ENCODE results near the gene ETV6. TPM values are rescaled to one million over a fixed set of nuclear protein-coding genes. Genes with fewer than 3 reads are reported as not detected.
A peak's percentile ranks its signal among the peaks of the same experiment; 100 is the strongest.

Gene ETV6
- total and polyA plus RNA-seq, 8 donors: 5.1 to 31.6 (median 18.2) TPM

- DNase-seq (peak in 1 of 6 donors; percentile 51), ATAC-seq (peak in 3 of 4 donors; percentile 19 to 26 (median 19)), FAIRE-seq (no peak)
- TF ChIP-seq CTCF (IDR thresholded peaks at IDR 0.05): no peak
- Histone ChIP-seq H3K4me1 (peaks cover 0 to 7% (median 3%) of the 10 kb centered on the region in 3 donors), H3K27me3 (no peaks in the 10 kb centered on the region), H3K27ac (peak overlapping the region in 1 of 4 donors; percentile 12), H3K4me3 (no peak overlapping the region), H3K36me3 (no peaks in the 10 kb centered on the region), H3K9me3 (no peaks in the 10 kb centered on the region)
- WGBS, 2 donors: 87 to 92% methylated on average over 21 of the region's 21 CpGs
- intact Hi-C loops (cut with DNase I): no loop called here
Measured at GRCh38 chr12:11752403-11753149, 103.1 kb downstream of the ETV6 start.

GRCh38 chr12:11753150-11753499 lies 103.7 kb downstream of the ETV6 start:
- Histone ChIP-seq H3K36me3 (no peaks in the 10 kb centered on the region), H3K9me3 (no peaks in the 10 kb centered on the region), H3K4me3 (no peak overlapping the region), H3K4me1 (peaks cover 0 to 8% (median 7%) of the 10 kb centered on the region in 3 donors), H3K27me3 (no peaks in the 10 kb centered on the region), H3K27ac (peak overlapping the region in 1 of 4 donors; percentile 12)
- ATAC-seq (peak; percentile 30 to 69 (median 66)), DNase-seq (peak in 1 of 6 donors; percentile 34), FAIRE-seq (no peak)
- TF ChIP-seq CTCF (IDR thresholded peaks at IDR 0.05): no peak
- WGBS, 2 donors: 35 to 39% methylated on average over 2 of the region's 2 CpGs
- intact Hi-C loops (cut with DNase I): no loop called here

- peak in 1 of 4 donors; percentile 41 for ATAC-seq
- WGBS, 2 donors: 57 to 63% methylated on average over 5 of the region's 5 CpGs
- Histone ChIP-seq H3K36me3 (no peaks in the 10 kb centered on the region), H3K9me3 (no peaks in the 10 kb centered on the region), H3K4me3 (no peak overlapping the region), H3K4me1 (peaks cover 0 to 9% (median 7%) of the 10 kb centered on the region in 3 donors), H3K27me3 (no peaks in the 10 kb centered on the region), H3K27ac (no peak overlapping the region)
- TF ChIP-seq CTCF (IDR thresholded peaks at IDR 0.05): no peak
- no peak for DNase-seq
- FAIRE-seq: no peak
- intact Hi-C loops (cut with DNase I): no loop called here
Measured at GRCh38 chr12:11753826-11754225, 104.4 kb downstream of the ETV6 start.

- Histone ChIP-seq H3K9me3 (no peaks in the 10 kb centered on the region), H3K4me1 (peaks cover 0 to 9% (median 7%) of the 10 kb centered on the region in 3 donors), H3K4me3 (no peak overlapping the region), H3K27ac (no peak overlapping the region), H3K36me3 (no peaks in the 10 kb centered on the region), H3K27me3 (no peaks in the 10 kb centered on the region)
- no peak for TF ChIP-seq CTCF (IDR thresholded peaks at IDR 0.05)
- 42 to 47% methylated on average over 4 of the region's 4 CpGs for WGBS, 2 donors
- FAIRE-seq (no peak), DNase-seq (no peak), ATAC-seq (no peak)
- intact Hi-C loops (cut with DNase I): no loop called here
Measured at GRCh38 chr12:11754256-11754655, 104.8 kb downstream of the ETV6 start.

GRCh38 chr12:11755302-11755930 lies 105.9 kb downstream of the ETV6 start:
- no peaks in the 10 kb centered on the region for H3K9me3 ChIP-seq
- WGBS, 2 donors: 76 to 78% methylated on average over 5 of the region's 5 CpGs
- no peak overlapping the region for H3K27ac ChIP-seq
- no peaks in the 10 kb centered on the region for H3K36me3 ChIP-seq
- intact Hi-C loops (cut with DNase I): no loop called here
- H3K27me3 ChIP-seq: no peaks in the 10 kb centered on the region
- no peak overlapping the region for H3K4me3 ChIP-seq
- peaks cover 0 to 9% (median 7%) of the 10 kb centered on the region in 3 donors for H3K4me1 ChIP-seq
- no peak for ATAC-seq
- FAIRE-seq: no peak
- TF ChIP-seq CTCF (IDR thresholded peaks at IDR 0.05): no peak
- DNase-seq: no peak
